Peyer's patch (tissue), 4 donors: ENCODE data around the gene PGS1. TPM values are rescaled to one million over a fixed set of nuclear protein-coding genes. Genes with fewer than 3 reads are reported as not detected.

Experiments
- DNase-seq, 3 donors: peaks; one replicate each; pipeline ENCODE4 v3.0.0-alpha.2; 2017 to 2019
- H3K27ac ChIP-seq, 4 donors: fragments of 200-600 bp; sonication (generic); one replicate each; pipeline ENCODE4 v1.5.1; 2016 to 2019
- H3K27me3 ChIP-seq, 2 donors: fragments of 200-600 bp; sonication (generic); one replicate each; pipeline ENCODE4 v1.5.1; 2019
- H3K36me3 ChIP-seq, 3 donors: fragments of 200-600 bp; sonication (generic); one replicate each; pipeline ENCODE4 v1.5.1; 2016 to 2019
- H3K4me1 ChIP-seq, 4 donors: fragments of 200-600 bp; sonication (generic); one replicate each; pipeline ENCODE4 v1.5.1; 2016 to 2019
- H3K4me3 ChIP-seq, 4 donors: fragments of 200-600 bp; sonication (generic); 1 replicate in 3 of 4; 2 replicates in 1 of 4; pipeline ENCODE4 v1.5.1; 2016 to 2019; ENCODE audit warnings: mild to moderate bottlenecking in 1 of 4
- H3K9me3 ChIP-seq, 4 donors: fragments of 200-600 bp; sonication (generic); one replicate each; pipeline ENCODE4 v1.5.1; 2016 to 2019; ENCODE audit warnings: mild to moderate bottlenecking in 1 of 4
- CTCF ChIP-seq, 6 experiments: fragments of 450-650 bp in 4 of 6; fragments of 200-600 bp in 2 of 6; sonication (generic) in 1 of 6; IDR thresholded peaks; one replicate each; pipeline ENCODE4 v1.5.1; 2017 to 2019; ENCODE audit warnings: antibody characterized with exemption in 6 of 6, mild to moderate bottlenecking in 3 of 6, moderate library complexity in 1 of 6
- POLR2A ChIP-seq, 2 donors: fragments of 450-650 bp; IDR thresholded peaks; one replicate each; pipeline ENCODE4 v1.5.1; 2017; ENCODE audit warnings: antibody characterized with exemption in 2 of 2, mild to moderate bottlenecking in 2 of 2, moderate library complexity in 2 of 2
- total RNA-seq, 4 donors: library from RNA; depleted of rRNA; stranded (reverse); fragments of >200 nt; gene quantifications; one replicate each; pipeline ENCODE4 v1.1.0, GENCODE V29; 2016

Gene PGS1
- total RNA-seq, 4 donors from 2014 or later: 32.4 to 149 (median 116) TPM

DNA sequence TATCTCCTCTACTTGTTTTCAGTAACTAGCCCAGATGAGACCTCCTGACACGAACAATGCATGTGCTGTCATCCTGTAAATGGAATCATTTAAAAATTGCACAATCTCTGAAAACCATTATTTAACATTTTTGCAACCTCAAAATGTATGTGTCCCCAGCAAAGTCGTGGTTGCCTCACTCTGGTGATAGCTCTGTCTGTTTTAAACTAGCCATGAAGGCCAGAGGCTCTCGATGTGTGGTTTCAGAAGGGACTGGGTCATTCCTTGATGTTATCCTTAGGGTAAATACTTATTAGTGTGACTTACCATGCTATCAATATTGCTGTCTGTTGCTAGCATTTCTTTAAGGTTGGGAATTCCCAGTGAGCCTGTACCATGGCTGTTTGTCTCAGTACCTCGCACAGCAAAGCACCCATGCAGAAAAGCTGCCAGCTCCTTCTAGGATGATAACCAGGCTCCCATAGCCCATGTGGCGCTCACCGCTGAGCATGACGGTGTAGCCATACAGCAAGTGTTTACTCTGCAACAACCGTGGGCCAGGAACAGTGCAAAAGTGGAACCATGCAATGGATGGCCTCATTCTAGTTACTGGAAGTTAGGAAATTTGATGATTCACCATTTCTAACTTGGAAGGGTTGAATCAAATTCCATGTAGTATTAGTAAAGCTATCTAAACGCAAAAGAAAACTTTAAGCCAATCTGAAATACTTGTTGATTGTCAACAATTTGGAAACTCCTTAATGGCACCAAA, 2.9 kb upstream of the PGS1 start:
- H3K36me3 ChIP-seq: no peaks in the 10 kb centered on the region
- H3K27me3 ChIP-seq: no peaks in the 10 kb centered on the region
- H3K4me1 ChIP-seq: peaks cover 0 to 23% (median 7%) of the 10 kb centered on the region in 4 donors
- H3K4me3 ChIP-seq: no peak overlapping the region
- no peaks in the 10 kb centered on the region for H3K9me3 ChIP-seq
- DNase-seq: no peak
- H3K27ac ChIP-seq: peak overlapping the region; percentile 43 to 70 (median 44)
- no peak for TF ChIP-seq POLR2A (IDR thresholded peaks at IDR 0.05)
- no peak for TF ChIP-seq CTCF (IDR thresholded peaks at IDR 0.05)

DNA sequence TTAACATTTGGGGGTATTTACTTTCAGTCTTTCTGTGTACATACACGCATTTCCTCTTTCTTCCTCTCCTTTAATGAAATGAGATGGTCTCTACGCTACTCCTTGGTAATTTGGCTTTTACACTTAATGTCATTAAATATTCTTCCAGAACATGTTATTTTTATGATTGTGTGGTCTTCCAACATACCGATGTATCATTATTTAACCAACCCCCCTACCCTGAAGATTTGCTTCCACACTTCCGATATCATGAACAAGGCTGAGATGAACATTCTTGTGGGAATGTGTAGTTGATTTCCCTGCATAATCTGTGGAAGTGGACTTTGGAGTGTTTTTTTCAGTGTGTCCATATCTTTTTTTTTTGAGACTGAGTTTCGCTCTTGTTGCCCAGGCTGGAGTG, 2.3 kb upstream of the PGS1 start:
- Histone ChIP-seq H3K27ac (peak overlapping the region in 3 of 4 donors; percentile 11 to 70 (median 44)), H3K9me3 (no peaks in the 10 kb centered on the region), H3K27me3 (no peaks in the 10 kb centered on the region), H3K36me3 (no peaks in the 10 kb centered on the region), H3K4me1 (peaks cover 4 to 29% (median 8%) of the 10 kb centered on the region in 4 donors), H3K4me3 (no peak overlapping the region)
- DNase-seq: no peak
- TF ChIP-seq CTCF (IDR thresholded peaks at IDR 0.05) (no peak), POLR2A (IDR thresholded peaks at IDR 0.05) (no peak)

DNA sequence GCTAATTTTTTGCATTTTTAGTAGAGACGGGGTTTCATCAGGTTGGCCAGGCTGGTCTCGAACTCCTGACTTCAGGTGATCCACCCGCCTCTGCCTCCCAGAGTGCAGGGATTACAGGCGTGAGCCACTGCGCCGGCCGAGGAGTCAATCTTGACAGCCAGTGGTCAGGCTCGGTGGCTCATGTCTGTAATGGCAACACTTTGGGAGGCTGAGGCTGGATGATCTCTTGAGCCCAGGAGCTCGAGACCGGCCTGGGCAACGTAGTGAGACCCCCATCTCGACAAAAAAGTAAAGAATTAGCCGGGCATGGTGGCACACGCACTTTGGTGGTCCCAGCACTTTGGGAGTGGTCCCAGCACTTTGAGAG, 608 bp upstream of the PGS1 start:
- Histone ChIP-seq H3K4me1 (peaks cover 8 to 41% (median 15%) of the 10 kb centered on the region in 4 donors), H3K36me3 (no peaks in the 10 kb centered on the region), H3K9me3 (no peaks in the 10 kb centered on the region), H3K27me3 (no peaks in the 10 kb centered on the region), H3K27ac (peak overlapping the region; percentile 80 to 94 (median 90)), H3K4me3 (peak overlapping the region; percentile 79 to 98 (median 95))
- no peak for DNase-seq
- TF ChIP-seq CTCF (IDR thresholded peaks at IDR 0.05) (no peak), POLR2A (IDR thresholded peaks at IDR 0.05) (no peak)

- no peak for DNase-seq
- H3K4me1 ChIP-seq: peaks cover 8 to 46% (median 17%) of the 10 kb centered on the region in 4 donors
- TF ChIP-seq CTCF (IDR thresholded peaks at IDR 0.05): no peak
- TF ChIP-seq POLR2A (IDR thresholded peaks at IDR 0.05): no peak
Observed at GRCh38 chr17:78379131-78379491, 662 bp downstream of the PGS1 start.

GRCh38 chr17:78380370-78380769, 1.9 kb downstream of the PGS1 start:
- no peak for DNase-seq
- Histone ChIP-seq H3K9me3 (no peaks in the 10 kb centered on the region), H3K4me3 (no peak overlapping the region), H3K36me3 (no peaks in the 10 kb centered on the region), H3K27me3 (no peaks in the 10 kb centered on the region), H3K27ac (peak overlapping the region in 3 of 4 donors; percentile 2 to 94 (median 94)), H3K4me1 (peaks cover 8 to 55% (median 29%) of the 10 kb centered on the region in 4 donors)
- no peak for TF ChIP-seq POLR2A (IDR thresholded peaks at IDR 0.05)
- TF ChIP-seq CTCF (IDR thresholded peaks at IDR 0.05): no peak

More at GRCh38 chr17:78379131-78379491, 662 bp downstream of the PGS1 start:
- H3K36me3 ChIP-seq: no peaks in the 10 kb centered on the region
- H3K27me3 ChIP-seq: no peaks in the 10 kb centered on the region
- peak overlapping the region; percentile 80 to 94 (median 90) for H3K27ac ChIP-seq
- no peaks in the 10 kb centered on the region for H3K9me3 ChIP-seq
- H3K4me3 ChIP-seq: peak overlapping the region; percentile 79 to 98 (median 95)
